HepG2 (cell line): ENCODE results near the gene FNBP1L. TPM values are rescaled to one million over a fixed set of nuclear protein-coding genes. Genes with fewer than 3 reads are reported as not detected.
A peak's percentile ranks its signal among the peaks of the same experiment; 100 is the strongest.

Experiments
- GATAD2A ChIP-seq: IDR thresholded peaks from 2 replicates; pipeline ENCODE4 v1.6.1; 2016
- HOXA5 ChIP-seq: sonication (generic); formaldehyde crosslinking; IDR thresholded peaks from 2 replicates; pipeline ENCODE4 v1.4.0; 2020; ENCODE audit warnings: missing genetic modification reagents
- NFRKB ChIP-seq: fragments of 450-650 bp; IDR thresholded peaks from 2 replicates; pipeline ENCODE4 v1.6.1; 2017
- RARA ChIP-seq: IDR thresholded peaks from 2 replicates; pipeline ENCODE4 v1.6.1; 2016; ENCODE audit warnings: missing genetic modification reagents, missing compliant biosample characterization
- RFXANK ChIP-seq: IDR thresholded peaks from 2 replicates; pipeline ENCODE4 v1.6.1; 2016
- ZBTB7A ChIP-seq: sonication (generic); formaldehyde crosslinking; IDR thresholded peaks from 2 replicates; pipeline ENCODE4 v1.8.0; 2022; ENCODE audit warnings: mild to moderate bottlenecking, missing genetic modification reagents
- ZFP37 ChIP-seq: sonication (generic); formaldehyde crosslinking; IDR thresholded peaks from 2 replicates; pipeline ENCODE4 v1.4.0; 2020; ENCODE audit warnings: missing genetic modification reagents, borderline replicate concordance
- ZNF230 ChIP-seq: sonication (generic); formaldehyde crosslinking; IDR thresholded peaks from 2 replicates; pipeline ENCODE4 v1.4.0; 2020; ENCODE audit warnings: mild to moderate bottlenecking, missing genetic modification reagents
- ZNF317 ChIP-seq: sonication (generic); formaldehyde crosslinking; IDR thresholded peaks from 2 replicates; pipeline ENCODE4 v1.5.0; 2020; ENCODE audit warnings: mild to moderate bottlenecking, missing genetic modification reagents
- polyA plus RNA-seq, 8 experiments: library from polyadenylated mRNA; depleted of rRNA in 3 of 8; stranded (reverse) in 7 of 8; unstranded in 1 of 8; fragments of >200 nt; fragmentation: Illumina TruSeq in 4 of 8; extraction: Trizol in 4 of 8; gene quantifications; 2 replicates each; pipeline versions ENCODE4 v1.2.1 to v1.2.3, GENCODE V29; 2011 to 2016; ENCODE audit warnings: low read depth in 4 of 8, missing spikeins in 1 of 8, mixed read lengths in 1 of 8; ENCODE audit not compliant: insufficient read depth in 1 of 8
- total RNA-seq, 5 experiments: library from RNA; depleted of rRNA; stranded (reverse); fragments of >200 nt; fragmentation: Illumina TruSeq; extraction: Trizol; gene quantifications; 2 replicates each; pipeline ENCODE4 v1.2.3, GENCODE V29; 2016; ENCODE audit warnings: low read depth in 1 of 5
- TF ChIP-seq, protein P1 (sequence below): sonication (generic); formaldehyde crosslinking; IDR thresholded peaks from 2 replicates; pipeline ENCODE4 v1.8.0; 2022; ENCODE audit warnings: low read depth, missing genetic modification reagents
- TF ChIP-seq, protein P2 (sequence below): IDR thresholded peaks from 2 replicates; pipeline ENCODE4 v1.6.1; 2016; ENCODE audit warnings: low read depth
- TF ChIP-seq, protein P3 (sequence below): sonication (generic); formaldehyde crosslinking; IDR thresholded peaks from 2 replicates; pipeline ENCODE4 v1.4.0; 2020; ENCODE audit warnings: mild to moderate bottlenecking, missing genetic modification reagents
- TF ChIP-seq, protein P4 (sequence below): sonication (generic); formaldehyde crosslinking; IDR thresholded peaks from 2 replicates; pipeline ENCODE4 v1.5.0; 2020; ENCODE audit warnings: mild to moderate bottlenecking, missing genetic modification reagents, borderline replicate concordance

The FNBP1L gene
- total and polyA plus RNA-seq, 2 of the 13 experiments (the other 11 are each of a cell fraction or from before 2014, with no cell fraction given), result 24.1 to 27.1 TPM

DNA sequence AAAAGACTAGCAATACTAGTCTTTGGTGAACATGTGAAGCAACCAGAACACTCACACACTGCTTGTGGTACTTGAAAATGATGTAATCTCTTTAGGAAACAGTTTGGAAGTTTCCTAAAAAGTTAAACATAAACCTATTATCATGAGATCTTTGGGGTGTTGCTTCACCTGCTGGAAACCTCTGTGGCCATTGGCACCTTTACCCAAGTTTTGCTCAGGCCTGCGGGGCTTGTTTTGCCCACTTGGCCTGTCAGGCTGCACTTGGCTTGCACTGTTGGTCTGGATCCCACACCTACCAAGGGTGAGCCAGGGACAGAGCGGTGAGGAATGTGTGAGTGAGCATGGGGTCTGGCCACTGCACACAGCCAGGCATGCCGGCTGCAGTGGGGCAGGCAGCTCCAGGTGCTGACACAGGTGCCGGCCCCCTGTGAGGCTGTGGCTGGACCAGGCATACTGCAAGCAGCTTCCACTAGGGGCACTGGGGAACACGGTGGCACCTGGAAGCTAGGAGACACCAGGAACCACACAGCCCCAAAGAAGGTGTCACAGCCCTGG, 14.4 kb upstream of the FNBP1L start (continued):
- TF ChIP-seq, protein P1, sequence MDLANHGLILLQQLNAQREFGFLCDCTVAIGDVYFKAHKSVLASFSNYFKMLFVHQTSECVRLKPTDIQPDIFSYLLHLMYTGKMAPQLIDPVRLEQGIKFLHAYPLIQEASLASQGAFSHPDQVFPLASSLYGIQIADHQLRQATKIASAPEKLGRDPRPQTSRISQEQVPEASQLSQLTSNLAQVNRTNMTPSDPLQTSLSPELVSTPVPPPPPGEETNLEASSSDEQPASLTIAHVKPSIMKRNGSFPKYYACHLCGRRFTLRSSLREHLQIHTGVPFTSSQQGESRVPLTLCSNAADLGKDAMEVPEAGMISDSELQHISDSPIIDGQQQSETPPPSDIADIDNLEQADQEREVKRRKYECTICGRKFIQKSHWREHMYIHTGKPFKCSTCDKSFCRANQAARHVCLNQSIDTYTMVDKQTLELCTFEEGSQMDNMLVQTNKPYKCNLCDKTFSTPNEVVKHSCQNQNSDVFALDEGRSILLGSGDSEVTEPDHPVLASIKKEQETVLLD (CRISPR knock-in tag), result no peak
- no peak for TF ChIP-seq ZBTB7A (CRISPR knock-in tag)
- TF ChIP-seq, protein P2, sequence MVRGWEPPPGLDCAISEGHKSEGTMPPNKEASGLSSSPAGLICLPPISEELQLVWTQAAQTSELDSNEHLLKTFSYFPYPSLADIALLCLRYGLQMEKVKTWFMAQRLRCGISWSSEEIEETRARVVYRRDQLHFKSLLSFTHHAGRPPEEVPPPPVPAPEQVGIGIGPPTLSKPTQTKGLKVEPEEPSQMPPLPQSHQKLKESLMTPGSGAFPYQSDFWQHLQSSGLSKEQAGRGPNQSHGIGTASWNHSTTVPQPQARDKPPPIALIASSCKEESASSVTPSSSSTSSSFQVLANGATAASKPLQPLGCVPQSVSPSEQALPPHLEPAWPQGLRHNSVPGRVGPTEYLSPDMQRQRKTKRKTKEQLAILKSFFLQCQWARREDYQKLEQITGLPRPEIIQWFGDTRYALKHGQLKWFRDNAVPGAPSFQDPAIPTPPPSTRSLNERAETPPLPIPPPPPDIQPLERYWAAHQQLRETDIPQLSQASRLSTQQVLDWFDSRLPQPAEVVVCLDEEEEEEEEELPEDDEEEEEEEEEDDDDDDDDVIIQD (CRISPR knock-in tag), result no peak
- no peak for TF ChIP-seq ZNF317
- TF ChIP-seq RFXANK (CRISPR knock-in tag), result no peak
- no peak for TF ChIP-seq HOXA5 (CRISPR knock-in tag)
- TF ChIP-seq ZNF230, result no peak
- TF ChIP-seq, protein P3, sequence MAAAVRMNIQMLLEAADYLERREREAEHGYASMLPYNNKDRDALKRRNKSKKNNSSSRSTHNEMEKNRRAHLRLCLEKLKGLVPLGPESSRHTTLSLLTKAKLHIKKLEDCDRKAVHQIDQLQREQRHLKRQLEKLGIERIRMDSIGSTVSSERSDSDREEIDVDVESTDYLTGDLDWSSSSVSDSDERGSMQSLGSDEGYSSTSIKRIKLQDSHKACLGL (CRISPR knock-in tag), result no peak
- no peak for TF ChIP-seq NFRKB
- TF ChIP-seq, protein P4, sequence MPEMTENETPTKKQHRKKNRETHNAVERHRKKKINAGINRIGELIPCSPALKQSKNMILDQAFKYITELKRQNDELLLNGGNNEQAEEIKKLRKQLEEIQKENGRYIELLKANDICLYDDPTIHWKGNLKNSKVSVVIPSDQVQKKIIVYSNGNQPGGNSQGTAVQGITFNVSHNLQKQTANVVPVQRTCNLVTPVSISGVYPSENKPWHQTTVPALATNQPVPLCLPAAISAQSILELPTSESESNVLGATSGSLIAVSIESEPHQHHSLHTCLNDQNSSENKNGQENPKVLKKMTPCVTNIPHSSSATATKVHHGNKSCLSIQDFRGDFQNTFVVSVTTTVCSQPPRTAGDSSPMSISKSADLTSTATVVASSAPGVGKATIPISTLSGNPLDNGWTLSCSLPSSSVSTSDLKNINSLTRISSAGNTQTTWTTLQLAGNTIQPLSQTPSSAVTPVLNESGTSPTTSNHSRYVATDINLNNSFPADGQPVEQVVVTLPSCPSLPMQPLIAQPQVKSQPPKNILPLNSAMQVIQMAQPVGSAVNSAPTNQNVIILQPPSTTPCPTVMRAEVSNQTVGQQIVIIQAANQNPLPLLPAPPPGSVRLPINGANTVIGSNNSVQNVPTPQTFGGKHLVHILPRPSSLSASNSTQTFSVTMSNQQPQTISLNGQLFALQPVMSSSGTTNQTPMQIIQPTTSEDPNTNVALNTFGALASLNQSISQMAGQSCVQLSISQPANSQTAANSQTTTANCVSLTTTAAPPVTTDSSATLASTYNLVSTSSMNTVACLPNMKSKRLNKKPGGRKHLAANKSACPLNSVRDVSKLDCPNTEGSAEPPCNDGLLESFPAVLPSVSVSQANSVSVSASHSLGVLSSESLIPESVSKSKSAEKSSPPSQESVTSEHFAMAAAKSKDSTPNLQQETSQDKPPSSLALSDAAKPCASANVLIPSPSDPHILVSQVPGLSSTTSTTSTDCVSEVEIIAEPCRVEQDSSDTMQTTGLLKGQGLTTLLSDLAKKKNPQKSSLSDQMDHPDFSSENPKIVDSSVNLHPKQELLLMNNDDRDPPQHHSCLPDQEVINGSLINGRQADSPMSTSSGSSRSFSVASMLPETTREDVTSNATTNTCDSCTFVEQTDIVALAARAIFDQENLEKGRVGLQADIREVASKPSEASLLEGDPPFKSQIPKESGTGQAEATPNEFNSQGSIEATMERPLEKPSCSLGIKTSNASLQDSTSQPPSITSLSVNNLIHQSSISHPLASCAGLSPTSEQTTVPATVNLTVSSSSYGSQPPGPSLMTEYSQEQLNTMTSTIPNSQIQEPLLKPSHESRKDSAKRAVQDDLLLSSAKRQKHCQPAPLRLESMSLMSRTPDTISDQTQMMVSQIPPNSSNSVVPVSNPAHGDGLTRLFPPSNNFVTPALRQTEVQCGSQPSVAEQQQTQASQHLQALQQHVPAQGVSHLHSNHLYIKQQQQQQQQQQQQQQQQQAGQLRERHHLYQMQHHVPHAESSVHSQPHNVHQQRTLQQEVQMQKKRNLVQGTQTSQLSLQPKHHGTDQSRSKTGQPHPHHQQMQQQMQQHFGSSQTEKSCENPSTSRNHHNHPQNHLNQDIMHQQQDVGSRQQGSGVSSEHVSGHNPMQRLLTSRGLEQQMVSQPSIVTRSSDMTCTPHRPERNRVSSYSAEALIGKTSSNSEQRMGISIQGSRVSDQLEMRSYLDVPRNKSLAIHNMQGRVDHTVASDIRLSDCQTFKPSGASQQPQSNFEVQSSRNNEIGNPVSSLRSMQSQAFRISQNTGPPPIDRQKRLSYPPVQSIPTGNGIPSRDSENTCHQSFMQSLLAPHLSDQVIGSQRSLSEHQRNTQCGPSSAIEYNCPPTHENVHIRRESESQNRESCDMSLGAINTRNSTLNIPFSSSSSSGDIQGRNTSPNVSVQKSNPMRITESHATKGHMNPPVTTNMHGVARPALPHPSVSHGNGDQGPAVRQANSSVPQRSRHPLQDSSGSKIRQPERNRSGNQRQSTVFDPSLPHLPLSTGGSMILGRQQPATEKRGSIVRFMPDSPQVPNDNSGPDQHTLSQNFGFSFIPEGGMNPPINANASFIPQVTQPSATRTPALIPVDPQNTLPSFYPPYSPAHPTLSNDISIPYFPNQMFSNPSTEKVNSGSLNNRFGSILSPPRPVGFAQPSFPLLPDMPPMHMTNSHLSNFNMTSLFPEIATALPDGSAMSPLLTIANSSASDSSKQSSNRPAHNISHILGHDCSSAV (CRISPR knock-in tag), result no peak
- TF ChIP-seq RARA (CRISPR knock-in tag), result no peak
- peak; percentile 20; the same call in 1 of the 2 replicates for TF ChIP-seq GATAD2A
- TF ChIP-seq ZFP37 (CRISPR knock-in tag), result no peak
